CD4-positive, CD25-positive, alpha-beta regulatory T cell (primary cell): Measurements from ENCODE around the gene QSOX1. TPM values are rescaled to one million over a fixed set of nuclear protein-coding genes. Genes with fewer than 3 reads are reported as not detected.
A peak's percentile ranks its signal among the peaks of the same experiment; 100 is the strongest.

Source experiments
- ATAC-seq, 2 donors: fragments of 150-1000 bp; cut with Tn5 transposase; one replicate each; pipeline ENCODE4 v1.10.0; 2021; ENCODE audit warnings: low read depth in 2 of 2, moderate number of reproducible peaks in 2 of 2, moderate library complexity in 1 of 2
- DNase-seq, 3 donors: peaks; one replicate each; pipeline versions ENCODE4 v3.0.0 to v3.0.0-alpha.2; 2012 to 2022; ENCODE audit warnings: mixed read lengths in 1 of 3
- H3K27ac ChIP-seq: one replicate; pipeline ENCODE4 v1.7.0; 2013; ENCODE audit warnings: mild to moderate bottlenecking, low read length; ENCODE audit not compliant: insufficient read depth, poor library complexity, severe bottlenecking
- H3K27me3 ChIP-seq: one replicate; pipeline ENCODE4 v1.7.0; 2013; ENCODE audit warnings: low read length; ENCODE audit not compliant: control insufficient read depth, insufficient read depth
- H3K36me3 ChIP-seq: one replicate; pipeline ENCODE4 v1.7.0; 2013; ENCODE audit warnings: mild to moderate bottlenecking, low read length, moderate library complexity; ENCODE audit not compliant: control insufficient read depth, insufficient read depth
- H3K4me1 ChIP-seq: 2 replicates; pipeline ENCODE4 v1.7.0; 2013; ENCODE audit warnings: mild to moderate bottlenecking, low read length; ENCODE audit not compliant: insufficient read depth, control insufficient read depth, poor library complexity, severe bottlenecking
- H3K4me3 ChIP-seq: one replicate; pipeline ENCODE4 v1.7.0; 2013; ENCODE audit warnings: low read depth, mild to moderate bottlenecking, low read length, moderate library complexity
- H3K9me3 ChIP-seq, 2 experiments: 1 replicate in 1 of 2; 2 replicates in 1 of 2; pipeline ENCODE4 v1.7.0; 2013; ENCODE audit warnings: low read length in 2 of 2, mild to moderate bottlenecking in 1 of 2, moderate library complexity in 1 of 2; ENCODE audit not compliant: control insufficient read depth in 2 of 2
- H3K27ac Mint-ChIP-seq, 3 donors: one replicate each; pipeline ENCODE4 v1.8.0; 2020 to 2022; ENCODE audit warnings: mild to moderate bottlenecking in 3 of 3, mixed read lengths in 3 of 3, moderate library complexity in 2 of 3
- H3K27me3 Mint-ChIP-seq: one replicate; pipeline ENCODE4 v1.8.0; 2022; ENCODE audit warnings: mild to moderate bottlenecking, mixed read lengths
- H3K36me3 Mint-ChIP-seq: one replicate; pipeline ENCODE4 v1.8.0; 2020; ENCODE audit warnings: mixed read lengths
- H3K4me1 Mint-ChIP-seq, 4 donors: one replicate each; pipeline ENCODE4 v1.8.0; 2020 to 2022; ENCODE audit warnings: mixed read lengths in 4 of 4, mild to moderate bottlenecking in 1 of 4
- H3K4me3 Mint-ChIP-seq, 4 donors: one replicate each; pipeline ENCODE4 v1.8.0; 2020 to 2022; ENCODE audit warnings: mild to moderate bottlenecking in 4 of 4, mixed read lengths in 4 of 4, moderate library complexity in 3 of 4
- H3K9me3 Mint-ChIP-seq, 7 donors: one replicate each; pipeline ENCODE4 v1.8.0; 2020 to 2022; ENCODE audit warnings: mixed read lengths in 7 of 7, mild to moderate bottlenecking in 3 of 7, moderate library complexity in 2 of 7
- polyA plus RNA-seq, 4 donors: library from polyadenylated mRNA; unstranded; fragments of 300-500 nt; fragmentation: Illumina TruSeq; gene quantifications; one replicate each; pipeline ENCODE4 v1.2.3, GENCODE V29; 2021
- total RNA-seq: library from RNA; stranded (reverse); gene quantifications from one replicate; pipeline ENCODE4 v1.2.3, GENCODE V29; 2022

Gene QSOX1
- total and polyA plus RNA-seq, 5 donors from 2014 or later = 8.4 to 19.9 (median 10.7) TPM

DNA sequence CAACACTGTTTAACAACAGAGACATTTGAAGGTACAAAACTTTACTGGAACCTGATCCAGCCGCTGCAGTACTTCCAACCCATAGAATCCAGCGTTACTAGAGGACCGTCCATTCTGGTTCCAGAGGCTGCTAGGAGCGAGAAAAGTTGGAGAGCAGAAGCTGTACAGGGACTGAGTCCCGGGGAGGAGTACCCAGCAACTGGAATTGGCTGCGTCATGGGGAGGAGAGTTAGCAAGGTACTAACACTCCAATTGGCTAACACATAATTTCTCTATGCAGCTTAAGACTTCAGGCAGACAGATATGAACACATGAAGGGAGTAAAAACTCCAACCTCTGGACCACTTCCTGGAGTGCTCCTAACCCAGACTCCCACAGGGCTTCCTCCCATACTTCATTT, 2.1 kb upstream of the QSOX1 start:
- H3K36me3 ChIP-seq = no peaks in the 10 kb centered on the region
- Mint-ChIP-seq H3K36me3 (no peaks in the 10 kb centered on the region), H3K27ac (no peak overlapping the region), H3K9me3 (peaks cover 0 to 2% (median 0%) of the 10 kb centered on the region in 7 donors), H3K4me1 (peaks cover 7 to 27% (median 21%) of the 10 kb centered on the region in 4 donors), H3K27me3 (no peaks in the 10 kb centered on the region), H3K4me3 (peak overlapping the region; percentile 12 to 84 (median 40))
- H3K9me3 ChIP-seq = no peaks in the 10 kb centered on the region
- H3K27ac ChIP-seq = no peak overlapping the region
- no peak for ATAC-seq
- peaks cover 24% of the 10 kb centered on the region for H3K4me1 ChIP-seq
- DNase-seq = no peak
- no peaks in the 10 kb centered on the region for H3K27me3 ChIP-seq
- no peak overlapping the region for H3K4me3 ChIP-seq

- Histone ChIP-seq H3K4me1 (peaks cover 24% of the 10 kb centered on the region), H3K9me3 (no peaks in the 10 kb centered on the region), H3K36me3 (no peaks in the 10 kb centered on the region), H3K4me3 (no peak overlapping the region), H3K27ac (no peak overlapping the region), H3K27me3 (no peaks in the 10 kb centered on the region)
- no peak for DNase-seq
- H3K9me3 Mint-ChIP-seq = peaks cover 0 to 2% (median 0%) of the 10 kb centered on the region in 7 donors
- H3K4me3 Mint-ChIP-seq = peak overlapping the region; percentile 64 to 84 (median 67)
- H3K4me1 Mint-ChIP-seq = peaks cover 7 to 31% (median 24%) of the 10 kb centered on the region in 4 donors
- H3K27me3 Mint-ChIP-seq = no peaks in the 10 kb centered on the region
- ATAC-seq = no peak
- no peaks in the 10 kb centered on the region for H3K36me3 Mint-ChIP-seq
- H3K27ac Mint-ChIP-seq = no peak overlapping the region
Observed at GRCh38 chr1:180153032-180153431, 1.6 kb upstream of the QSOX1 start.

DNA sequence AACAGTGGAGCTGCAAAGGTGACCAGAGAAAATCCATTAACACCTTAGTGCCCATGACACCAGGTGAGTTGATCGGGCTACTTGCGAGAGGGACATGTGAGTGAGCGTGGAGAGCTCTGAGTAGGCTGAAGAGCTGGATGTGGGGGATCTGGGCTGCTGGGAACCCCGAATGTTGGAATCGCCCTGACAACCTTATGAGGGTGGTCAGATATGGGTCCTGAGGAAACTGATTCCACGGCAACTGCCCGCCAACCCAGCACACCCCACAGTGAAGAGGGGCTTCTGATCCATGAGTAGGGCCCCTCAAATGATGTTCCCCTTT, 705 bp upstream of the QSOX1 start:
- ATAC-seq (no peak), DNase-seq (no peak)
- Mint-ChIP-seq H3K27ac (peak overlapping the region in 2 of 3 donors; percentile 90), H3K4me1 (peaks cover 7 to 36% (median 30%) of the 10 kb centered on the region in 4 donors), H3K4me3 (peak overlapping the region; percentile 64 to 93 (median 88)), H3K27me3 (no peaks in the 10 kb centered on the region), H3K36me3 (no peaks in the 10 kb centered on the region), H3K9me3 (peaks cover 0 to 2% (median 0%) of the 10 kb centered on the region in 7 donors)
- Histone ChIP-seq H3K27me3 (no peaks in the 10 kb centered on the region), H3K4me3 (peak overlapping the region; percentile 90), H3K9me3 (no peaks in the 10 kb centered on the region), H3K4me1 (peaks cover 24% of the 10 kb centered on the region), H3K27ac (peak overlapping the region; percentile 53), H3K36me3 (no peaks in the 10 kb centered on the region)

- H3K27ac Mint-ChIP-seq = peak overlapping the region; percentile 94 to 95 (median 94)
- Histone ChIP-seq H3K36me3 (no peaks in the 10 kb centered on the region), H3K4me3 (peak overlapping the region; percentile 82), H3K27ac (peak overlapping the region; percentile 71), H3K9me3 (no peaks in the 10 kb centered on the region), H3K27me3 (no peaks in the 10 kb centered on the region), H3K4me1 (peaks cover 24% of the 10 kb centered on the region)
- no peak for ATAC-seq
- H3K36me3 Mint-ChIP-seq = no peaks in the 10 kb centered on the region
- peak overlapping the region; percentile 84 to 96 (median 91) for H3K4me3 Mint-ChIP-seq
- DNase-seq = peak in 2 of 3 donors; percentile 2 to 26
- peaks cover 13 to 38% (median 33%) of the 10 kb centered on the region in 4 donors for H3K4me1 Mint-ChIP-seq
- peaks cover 0 to 2% (median 0%) of the 10 kb centered on the region in 7 donors for H3K9me3 Mint-ChIP-seq
- H3K27me3 Mint-ChIP-seq = no peaks in the 10 kb centered on the region
Observed at GRCh38 chr1:180155182-180155682, 563 bp downstream of the QSOX1 start.

DNA sequence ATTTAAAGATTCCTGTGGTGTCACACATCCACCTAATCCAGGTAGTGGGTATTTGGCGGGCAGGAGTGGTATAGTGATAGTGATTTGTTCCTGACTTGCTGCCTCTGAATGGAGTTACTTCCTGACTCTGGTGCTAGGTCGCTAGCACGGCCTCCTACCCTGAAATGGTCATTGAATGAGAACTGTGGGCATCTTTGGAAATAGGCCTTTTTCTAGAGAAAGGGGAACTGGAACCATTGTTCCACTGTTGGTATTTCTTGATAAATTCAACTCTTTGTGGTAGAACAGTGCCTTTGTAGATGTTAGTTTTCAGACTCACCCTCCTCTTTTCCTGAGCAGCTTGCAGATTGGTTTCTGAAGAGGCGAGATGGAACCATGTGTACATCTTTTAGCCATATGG, 1.5 kb downstream of the QSOX1 start:
- ATAC-seq = no peak
- Mint-ChIP-seq H3K27ac (peak overlapping the region in 2 of 3 donors; percentile 43 to 94), H3K36me3 (no peaks in the 10 kb centered on the region), H3K4me3 (peak overlapping the region; percentile 81 to 96 (median 86)), H3K9me3 (peaks cover 0 to 2% (median 0%) of the 10 kb centered on the region in 7 donors), H3K4me1 (peaks cover 13 to 38% (median 35%) of the 10 kb centered on the region in 4 donors), H3K27me3 (no peaks in the 10 kb centered on the region)
- Histone ChIP-seq H3K9me3 (no peaks in the 10 kb centered on the region), H3K27me3 (no peaks in the 10 kb centered on the region), H3K36me3 (no peaks in the 10 kb centered on the region), H3K4me3 (peak overlapping the region; percentile 82), H3K27ac (no peak overlapping the region), H3K4me1 (peaks cover 24% of the 10 kb centered on the region)
- DNase-seq = no peak

- H3K36me3 ChIP-seq = no peaks in the 10 kb centered on the region
- H3K27me3 ChIP-seq = no peaks in the 10 kb centered on the region
- Mint-ChIP-seq H3K36me3 (no peaks in the 10 kb centered on the region), H3K27me3 (no peaks in the 10 kb centered on the region), H3K27ac (peak overlapping the region in 1 of 3 donors; percentile 59), H3K4me1 (peaks cover 13 to 38% (median 35%) of the 10 kb centered on the region in 4 donors), H3K9me3 (peaks cover 0 to 2% (median 0%) of the 10 kb centered on the region in 7 donors), H3K4me3 (peak overlapping the region; percentile 27 to 84 (median 54))
- ATAC-seq (no peak), DNase-seq (no peak)
- no peak overlapping the region for H3K27ac ChIP-seq
- peaks cover 24% of the 10 kb centered on the region for H3K4me1 ChIP-seq
- H3K9me3 ChIP-seq = no peaks in the 10 kb centered on the region
- no peak overlapping the region for H3K4me3 ChIP-seq
Observed at GRCh38 chr1:180156631-180157091, 2.0 kb downstream of the QSOX1 start.

DNA sequence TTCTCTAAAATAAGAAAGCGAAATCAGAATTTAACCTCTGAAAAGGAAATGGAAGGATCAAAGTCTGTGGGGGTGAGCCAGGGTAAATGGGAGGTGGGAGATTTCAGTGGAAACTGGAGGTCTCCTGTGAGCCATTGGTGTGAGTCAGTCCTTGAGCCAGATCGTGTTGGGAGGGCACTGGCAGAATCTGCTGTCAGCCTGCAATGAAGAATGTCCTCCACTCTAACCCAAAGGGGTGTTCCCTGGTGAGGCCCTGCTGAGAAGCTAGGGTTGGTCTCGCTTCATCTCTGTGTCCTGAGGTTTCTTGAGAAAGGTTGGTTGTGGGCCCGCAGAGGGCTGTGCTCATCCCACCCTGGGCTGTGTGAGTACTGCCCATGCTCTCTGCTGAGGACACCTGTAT, 2.4 kb downstream of the QSOX1 start:
- H3K4me3 Mint-ChIP-seq = peak overlapping the region in 2 of 4 donors; percentile 27 to 81
- no peaks in the 10 kb centered on the region for H3K36me3 Mint-ChIP-seq
- DNase-seq (no peak), ATAC-seq (no peak)
- Histone ChIP-seq H3K4me1 (peaks cover 24% of the 10 kb centered on the region), H3K27me3 (no peaks in the 10 kb centered on the region), H3K9me3 (no peaks in the 10 kb centered on the region), H3K27ac (no peak overlapping the region), H3K4me3 (no peak overlapping the region), H3K36me3 (no peaks in the 10 kb centered on the region)
- peaks cover 13 to 38% (median 35%) of the 10 kb centered on the region in 4 donors for H3K4me1 Mint-ChIP-seq
- H3K27ac Mint-ChIP-seq = no peak overlapping the region
- H3K27me3 Mint-ChIP-seq = no peaks in the 10 kb centered on the region
- peaks cover 0 to 2% (median 0%) of the 10 kb centered on the region in 7 donors for H3K9me3 Mint-ChIP-seq

- no peak for ATAC-seq
- no peaks in the 10 kb centered on the region for H3K9me3 ChIP-seq
- H3K4me1 ChIP-seq = peaks cover 24% of the 10 kb centered on the region
- H3K4me3 ChIP-seq = no peak overlapping the region
- Mint-ChIP-seq H3K4me1 (peaks cover 13 to 38% (median 35%) of the 10 kb centered on the region in 4 donors), H3K4me3 (no peak overlapping the region), H3K36me3 (no peaks in the 10 kb centered on the region), H3K9me3 (peaks cover 0 to 2% (median 0%) of the 10 kb centered on the region in 7 donors), H3K27ac (no peak overlapping the region), H3K27me3 (no peaks in the 10 kb centered on the region)
- no peak overlapping the region for H3K27ac ChIP-seq
- H3K27me3 ChIP-seq = no peaks in the 10 kb centered on the region
- DNase-seq = no peak
- no peaks in the 10 kb centered on the region for H3K36me3 ChIP-seq
Observed at GRCh38 chr1:180157576-180158057, 2.9 kb downstream of the QSOX1 start.
